Measurements from ENCODE around the gene SMARCE1.

The SMARCE1 gene

GRCh38 chr17:40618754-40619625 lies 28.6 kb downstream of the SMARCE1 start:
- Histone ChIP-seq H3K9ac (ENCODE audit: low read depth, low read length) (no peak overlapping the region), H3K27me3 (ENCODE audit: insufficient read depth, low read length, poor library complexity) (no peaks in the 10 kb centered on the region), H3K4me3 (ENCODE audit: low read depth in 1 of 2, low read length in 2 of 2) (no peak overlapping the region), H3K79me2 (ENCODE audit: insufficient read depth, low read length) (no peaks in the 10 kb centered on the region), H3K4me1 (ENCODE audit: insufficient read depth, low read length) (peaks cover 18% of the 10 kb centered on the region), H3K27ac (ENCODE audit: low read length) (no peak overlapping the region), H4K20me1 (ENCODE audit: insufficient read depth, low read length) (no peaks in the 10 kb centered on the region), H3K36me3 (ENCODE audit: insufficient read depth, low read length) (no peaks in the 10 kb centered on the region), H2AFZ (ENCODE audit: low read depth, low read length) (no peak overlapping the region), H3K4me2 (ENCODE audit: insufficient read depth, low read length) (no peak overlapping the region), H3K9me3 (ENCODE audit: insufficient read depth, low read length, severe bottlenecking) (no peaks in the 10 kb centered on the region)
- DNase-seq (no peak), ATAC-seq (ENCODE audit: insufficient read depth, low read depth) (no peak)
- TF ChIP-seq, protein P1, sequence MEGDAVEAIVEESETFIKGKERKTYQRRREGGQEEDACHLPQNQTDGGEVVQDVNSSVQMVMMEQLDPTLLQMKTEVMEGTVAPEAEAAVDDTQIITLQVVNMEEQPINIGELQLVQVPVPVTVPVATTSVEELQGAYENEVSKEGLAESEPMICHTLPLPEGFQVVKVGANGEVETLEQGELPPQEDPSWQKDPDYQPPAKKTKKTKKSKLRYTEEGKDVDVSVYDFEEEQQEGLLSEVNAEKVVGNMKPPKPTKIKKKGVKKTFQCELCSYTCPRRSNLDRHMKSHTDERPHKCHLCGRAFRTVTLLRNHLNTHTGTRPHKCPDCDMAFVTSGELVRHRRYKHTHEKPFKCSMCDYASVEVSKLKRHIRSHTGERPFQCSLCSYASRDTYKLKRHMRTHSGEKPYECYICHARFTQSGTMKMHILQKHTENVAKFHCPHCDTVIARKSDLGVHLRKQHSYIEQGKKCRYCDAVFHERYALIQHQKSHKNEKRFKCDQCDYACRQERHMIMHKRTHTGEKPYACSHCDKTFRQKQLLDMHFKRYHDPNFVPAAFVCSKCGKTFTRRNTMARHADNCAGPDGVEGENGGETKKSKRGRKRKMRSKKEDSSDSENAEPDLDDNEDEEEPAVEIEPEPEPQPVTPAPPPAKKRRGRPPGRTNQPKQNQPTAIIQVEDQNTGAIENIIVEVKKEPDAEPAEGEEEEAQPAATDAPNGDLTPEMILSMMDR (IDR thresholded peaks at IDR 0.05; ENCODE audit: borderline replicate concordance, extremely low read depth, low read length, poor library complexity, severe bottlenecking), result no peak
- TF ChIP-seq EZH2 (IDR thresholded peaks at IDR 0.05; ENCODE audit: borderline replicate concordance, low read depth, low read length, severe bottlenecking), result no peak

- H3K9ac ChIP-seq (ENCODE audit: low read depth, low read length), result no peak overlapping the region
- peaks cover 6% of the 10 kb centered on the region for H3K27me3 ChIP-seq (ENCODE audit: insufficient read depth, low read length, poor library complexity)
- H3K4me2 ChIP-seq (ENCODE audit: insufficient read depth, low read length), result no peak overlapping the region
- H3K36me3 ChIP-seq (ENCODE audit: insufficient read depth, low read length), result no peaks in the 10 kb centered on the region
- H2AFZ ChIP-seq (ENCODE audit: low read depth, low read length), result no peak overlapping the region
- DNase-seq (no peak), ATAC-seq (ENCODE audit: insufficient read depth, low read depth) (no peak)
- peaks cover 12% of the 10 kb centered on the region for H3K4me1 ChIP-seq (ENCODE audit: insufficient read depth, low read length)
- H4K20me1 ChIP-seq (ENCODE audit: insufficient read depth, low read length), result no peaks in the 10 kb centered on the region
- no peaks in the 10 kb centered on the region for H3K9me3 ChIP-seq (ENCODE audit: insufficient read depth, low read length, severe bottlenecking)
- H3K27ac ChIP-seq (ENCODE audit: low read length), result no peak overlapping the region
- TF ChIP-seq, protein P1 (IDR thresholded peaks at IDR 0.05; ENCODE audit: borderline replicate concordance, extremely low read depth, low read length, poor library complexity, severe bottlenecking), result no peak
- no peak for TF ChIP-seq EZH2 (IDR thresholded peaks at IDR 0.05; ENCODE audit: borderline replicate concordance, low read depth, low read length, severe bottlenecking)
- H3K79me2 ChIP-seq (ENCODE audit: insufficient read depth, low read length), result no peaks in the 10 kb centered on the region
- H3K4me3 ChIP-seq (ENCODE audit: low read depth in 1 of 2, low read length in 2 of 2), result no peak overlapping the region
Observed at GRCh38 chr17:40617678-40618240, 29.9 kb downstream of the SMARCE1 start.

DNA sequence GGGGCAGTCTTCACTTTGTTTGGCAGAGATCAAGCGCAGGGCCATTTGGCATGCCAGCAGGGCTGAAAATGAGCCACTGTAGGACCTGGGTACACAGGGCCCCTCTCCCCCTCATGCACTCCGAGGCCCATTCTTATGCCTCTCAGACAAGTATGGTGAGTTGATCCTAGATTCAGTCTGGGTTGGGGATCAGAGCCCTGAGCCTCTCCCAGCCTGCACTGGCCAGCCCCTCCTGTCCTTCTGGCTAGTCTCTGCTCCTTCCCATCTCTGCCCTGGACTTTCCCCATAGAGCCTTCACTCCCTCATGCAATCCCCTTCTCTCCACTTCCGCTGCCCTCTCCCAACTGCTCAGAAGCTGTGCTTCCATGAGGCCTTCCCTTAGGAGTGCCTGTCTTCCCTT lies 31.0 kb downstream of the SMARCE1 start:
- TF ChIP-seq, protein P1 (IDR thresholded peaks at IDR 0.05; ENCODE audit: borderline replicate concordance, extremely low read depth, low read length, poor library complexity, severe bottlenecking), result no peak
- TF ChIP-seq EZH2 (IDR thresholded peaks at IDR 0.05; ENCODE audit: borderline replicate concordance, low read depth, low read length, severe bottlenecking), result no peak

More for the DNA sequence above, 31.0 kb downstream of the SMARCE1 start:
- Histone ChIP-seq H3K36me3 (ENCODE audit: insufficient read depth, low read length) (no peaks in the 10 kb centered on the region), H4K20me1 (ENCODE audit: insufficient read depth, low read length) (no peaks in the 10 kb centered on the region), H3K79me2 (ENCODE audit: insufficient read depth, low read length) (no peaks in the 10 kb centered on the region), H3K4me1 (ENCODE audit: insufficient read depth, low read length) (no peaks in the 10 kb centered on the region), H3K27ac (ENCODE audit: low read length) (no peak overlapping the region), H2AFZ (ENCODE audit: low read depth, low read length) (no peak overlapping the region), H3K4me3 (ENCODE audit: low read depth in 1 of 2, low read length in 2 of 2) (no peak overlapping the region), H3K27me3 (ENCODE audit: insufficient read depth, low read length, poor library complexity) (peaks cover 6% of the 10 kb centered on the region), H3K9me3 (ENCODE audit: insufficient read depth, low read length, severe bottlenecking) (no peaks in the 10 kb centered on the region), H3K9ac (ENCODE audit: low read depth, low read length) (no peak overlapping the region), H3K4me2 (ENCODE audit: insufficient read depth, low read length) (no peak overlapping the region)
- no peak for ATAC-seq (ENCODE audit: insufficient read depth, low read depth)
- no peak for DNase-seq
